Embryonic facial prominence (tissue), 1 donor: ENCODE measurements around the gene PFDN6.
A peak's percentile ranks its signal among the peaks of the same experiment; 100 is the strongest.

ENCODE experiments used
- DNase-seq: peaks from one replicate; pipeline ENCODE4 v3.0.0-alpha.2; 2016; ENCODE audit errors: extremely low spot score

The PFDN6 gene

DNA sequence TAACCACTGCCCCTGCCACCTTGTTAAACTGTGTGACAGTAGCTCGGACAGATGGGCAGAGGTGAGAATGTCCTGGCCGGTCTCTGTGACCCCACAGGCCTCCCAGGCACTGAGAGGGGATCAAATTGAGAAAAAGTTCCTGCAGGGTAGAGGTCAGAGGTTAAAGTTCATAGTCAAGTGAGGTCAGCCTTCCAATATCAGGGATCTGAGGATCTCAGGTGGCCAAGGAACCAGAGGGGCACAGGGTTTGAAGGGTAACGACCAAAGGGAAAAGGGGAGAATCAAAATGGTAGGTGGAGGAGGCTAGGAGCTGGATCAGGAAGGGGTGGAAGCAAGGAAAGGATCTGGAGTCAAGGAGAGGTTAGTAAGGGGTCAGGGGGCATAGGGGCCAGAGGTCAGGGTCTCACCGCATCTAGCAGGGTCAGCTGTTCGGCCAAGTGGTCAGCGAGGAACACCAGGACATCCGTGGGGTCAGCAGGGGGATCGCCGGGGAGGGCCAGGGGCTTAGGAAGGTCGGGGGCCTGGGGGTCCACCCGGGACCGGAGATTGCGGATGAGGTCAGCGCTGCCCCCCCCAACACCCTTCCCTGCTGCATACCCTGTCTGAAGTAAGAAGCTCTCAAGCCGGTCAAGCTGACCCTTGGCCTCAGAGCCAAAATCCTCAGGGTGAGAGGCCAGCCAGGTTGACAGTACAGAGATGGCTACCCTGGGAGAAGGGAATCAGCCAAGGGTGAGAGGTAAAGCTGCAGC, 6.4 kb downstream of the PFDN6 start:
- DNase-seq: peak; percentile 5

DNA sequence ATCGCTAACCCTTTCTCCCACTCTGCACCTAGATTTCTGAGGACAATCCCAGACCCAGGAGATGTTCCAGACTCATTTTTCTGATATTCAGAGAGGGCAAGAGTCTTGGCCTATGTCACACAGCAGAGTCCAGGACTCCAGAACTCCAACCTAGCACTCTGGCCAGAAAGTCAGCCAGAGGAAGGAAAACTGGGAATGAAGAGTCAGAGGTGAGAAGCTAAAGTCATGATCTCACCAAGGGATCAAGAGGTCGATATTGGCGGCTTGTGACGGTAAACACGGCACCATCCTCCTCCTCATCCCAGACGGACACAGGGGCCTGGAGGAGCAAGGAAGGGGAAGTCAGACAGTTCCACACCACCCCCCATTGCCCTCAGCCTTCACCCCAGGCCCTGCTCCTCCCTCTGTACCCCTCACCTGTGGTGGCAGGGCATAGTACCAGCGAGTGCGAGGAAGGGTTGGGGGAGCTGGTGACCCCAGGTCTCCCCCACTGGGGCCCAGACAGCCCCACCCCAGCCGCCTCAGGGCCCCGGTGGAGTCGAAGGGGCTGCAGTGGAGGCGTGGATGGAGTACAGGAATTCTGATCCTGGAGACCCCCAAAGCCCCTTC, 7.5 kb downstream of the PFDN6 start:
- DNase-seq: no peak

DNA sequence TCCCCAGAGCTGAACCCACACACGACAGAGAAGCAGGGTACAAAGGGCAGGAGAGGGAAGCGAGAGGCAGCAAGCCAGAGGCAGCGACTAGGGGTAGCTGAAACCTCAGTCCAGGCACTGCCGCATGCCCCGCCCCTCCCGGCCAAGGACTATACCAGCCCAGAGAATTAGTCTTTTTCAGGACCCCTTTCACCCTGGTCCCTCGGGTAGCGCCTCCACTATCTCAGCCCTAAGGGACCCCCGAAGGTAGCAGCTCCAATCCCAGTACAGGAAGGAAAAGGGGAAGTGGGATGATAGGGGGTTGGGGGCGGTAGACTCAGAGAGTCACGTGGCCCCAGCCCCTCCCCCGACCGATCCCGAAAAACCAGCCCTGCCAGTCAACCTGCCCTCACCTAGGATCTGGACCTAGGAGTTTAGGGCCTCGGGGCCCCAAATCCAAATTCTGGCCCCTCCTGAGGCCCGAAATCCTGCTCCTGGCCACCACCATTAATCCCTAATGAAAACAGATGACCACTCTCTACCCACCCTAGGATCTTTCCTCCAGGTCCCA, 8.1 kb downstream of the PFDN6 start:
- DNase-seq: peak; percentile 27

DNA sequence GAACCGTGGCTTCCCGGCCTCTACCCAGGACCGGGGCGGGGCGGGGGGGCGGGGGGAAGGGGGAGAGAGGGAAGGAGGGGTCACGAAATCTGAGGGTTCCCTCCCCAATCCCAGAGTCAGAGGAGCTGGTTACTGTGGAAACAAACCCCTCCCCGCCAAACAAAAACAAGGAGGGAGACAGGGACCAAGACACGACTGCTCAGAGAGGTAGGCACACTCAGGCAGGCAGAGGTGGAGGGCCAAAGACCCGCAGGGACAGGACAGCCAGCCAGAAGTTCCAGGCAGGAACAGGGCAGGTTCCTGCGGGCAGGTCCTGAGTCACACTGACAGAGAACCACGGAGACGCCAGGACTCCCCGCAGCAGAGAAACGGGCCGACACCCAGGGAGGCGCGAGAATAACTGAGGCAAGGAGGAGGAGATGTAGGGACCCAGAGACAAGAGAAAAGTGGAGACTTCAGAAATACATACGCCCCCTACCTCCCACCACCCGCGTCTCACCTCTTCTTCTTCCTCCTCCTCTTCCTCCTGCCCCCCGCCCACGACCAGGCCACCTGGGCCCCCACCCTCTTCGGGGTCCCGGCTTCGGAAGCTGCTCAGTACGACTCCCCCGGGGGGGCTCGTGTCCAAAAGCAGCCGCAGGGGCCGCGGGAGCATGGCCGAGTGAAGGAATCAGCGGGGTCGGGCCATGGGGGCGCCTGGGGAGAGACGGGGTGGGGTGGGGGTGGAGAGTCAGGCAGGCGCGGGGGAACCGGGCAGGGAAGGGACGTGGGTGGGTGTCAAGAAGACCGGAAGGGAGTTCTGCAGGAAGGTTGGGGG, 8.8 kb downstream of the PFDN6 start:
- DNase-seq: peak; percentile 61

DNA sequence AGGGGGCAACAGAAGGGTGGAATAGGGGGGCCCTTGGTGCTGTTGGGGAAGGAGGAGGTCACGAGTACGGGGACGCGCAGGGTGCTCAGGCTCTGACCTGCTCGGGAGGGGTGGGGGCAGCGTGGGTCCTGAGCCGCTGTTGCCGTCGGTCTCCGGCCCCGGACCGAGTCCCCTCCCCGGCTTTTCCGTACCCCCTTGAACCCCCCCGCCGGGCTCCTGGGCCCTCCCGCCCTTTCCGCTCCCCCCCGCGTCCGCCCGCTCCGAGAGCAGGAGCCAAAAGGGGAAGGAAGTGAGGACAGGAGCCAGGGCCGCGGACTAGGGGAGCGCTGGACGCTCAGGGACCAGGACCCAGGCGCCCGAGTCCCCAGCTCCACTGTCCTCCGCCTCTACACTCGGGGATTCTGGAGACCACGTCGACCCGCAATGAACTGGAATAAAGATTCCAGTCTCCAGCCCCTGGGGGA, 9.4 kb downstream of the PFDN6 start, which contains the start of gene RGL2:
TSS of gene RGL2 (minus strand) at position 170 of the 464 bp plus-strand sequence. CDS start 332 bp downstream, outside the sequence.
- peak; percentile 36 for DNase-seq

DNA sequence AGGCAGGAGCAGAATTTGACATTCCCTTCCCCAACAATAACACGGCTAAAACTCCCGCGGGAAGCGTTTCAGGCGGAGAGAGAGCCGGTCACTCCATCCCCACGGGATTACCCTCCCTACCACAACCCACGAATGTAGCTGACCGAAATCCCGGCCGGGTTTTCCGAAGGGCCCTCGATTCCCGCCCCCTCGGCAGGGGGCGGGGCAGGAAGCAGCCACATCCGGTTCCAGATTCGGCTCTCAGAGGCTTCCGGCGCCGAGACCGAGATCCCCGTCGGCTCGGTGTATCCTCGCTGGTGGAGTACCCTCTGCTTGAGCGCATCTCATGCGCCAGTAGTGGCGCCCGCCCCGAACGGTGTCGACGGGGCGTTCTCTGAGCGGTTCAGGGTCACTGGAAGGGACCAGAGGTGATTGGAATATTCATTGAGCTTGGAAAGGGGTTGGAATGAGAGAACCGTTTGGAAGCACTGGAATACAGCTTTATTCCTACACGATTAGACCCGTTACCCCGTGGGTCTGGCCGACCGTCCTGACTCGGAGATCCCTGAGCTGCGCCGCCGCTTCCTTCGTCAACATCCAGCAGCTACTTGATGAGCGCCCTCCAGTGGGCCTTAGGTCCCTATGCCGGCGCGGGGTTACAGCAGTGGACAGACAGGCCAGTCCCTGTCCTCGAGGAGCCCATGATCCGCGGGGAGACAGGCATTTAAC, 10.0 kb downstream of the PFDN6 start:
- DNase-seq: peak; percentile 85

DNA sequence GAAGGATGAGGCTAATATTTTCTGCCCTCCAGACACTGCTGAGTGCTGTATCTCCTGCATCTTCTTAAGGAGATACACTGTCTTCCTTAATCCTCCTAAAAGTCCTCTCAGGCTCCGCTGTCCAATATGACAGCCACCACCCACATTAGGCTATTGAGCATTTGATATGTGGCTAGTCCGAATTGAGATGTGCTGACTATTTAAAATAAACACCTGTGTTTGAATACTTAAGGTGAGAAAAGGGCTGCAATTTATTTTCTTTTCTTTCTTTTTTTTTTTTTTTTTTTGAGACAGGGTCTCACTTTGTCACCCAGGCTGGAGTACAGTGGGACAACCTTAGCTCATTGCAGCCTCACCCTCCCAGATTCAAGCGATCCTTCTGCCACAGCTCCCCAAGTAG, 12.5 kb downstream of the PFDN6 start:
- DNase-seq: no peak

DNA sequence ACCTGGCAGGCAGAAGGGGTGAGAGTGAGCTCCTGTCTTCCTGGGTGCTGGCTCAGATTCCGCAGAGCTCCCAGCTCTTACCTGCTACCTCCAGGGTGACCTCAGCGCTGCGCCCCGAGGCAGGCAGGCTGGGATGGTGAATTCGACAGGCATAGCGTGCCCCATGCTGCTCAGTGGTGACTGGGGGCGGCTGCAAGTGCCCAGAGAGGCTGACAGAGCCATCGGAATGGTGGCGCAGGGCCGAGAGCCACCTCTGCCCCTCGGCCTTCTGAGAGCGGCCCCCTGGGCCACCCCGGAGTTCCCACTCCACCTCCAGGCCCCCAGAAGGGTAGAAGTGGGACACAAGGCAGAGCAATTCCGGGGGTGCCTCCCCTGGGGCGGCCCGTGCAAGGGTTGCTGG, 14.8 kb downstream of the PFDN6 start:
- DNase-seq: no peak

DNA sequence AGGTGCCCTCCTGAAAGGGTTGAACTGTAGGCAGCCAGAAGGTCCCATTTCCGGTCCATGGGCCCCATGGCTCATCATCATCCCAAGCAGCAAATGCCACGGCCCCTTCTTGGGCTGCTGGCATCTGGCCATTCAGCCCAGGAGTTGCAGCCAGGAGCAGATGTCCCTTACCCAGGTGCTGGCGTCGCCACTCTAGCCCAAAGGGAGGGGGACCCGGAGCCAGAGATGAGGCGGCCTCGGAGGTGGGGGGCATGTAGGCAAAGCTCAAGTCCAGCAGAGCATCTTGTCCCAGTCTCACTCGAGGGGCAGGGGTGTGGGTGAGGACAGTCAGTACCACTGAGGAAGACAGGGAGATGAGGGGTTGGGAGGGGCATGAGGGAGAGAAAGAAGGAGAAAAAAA, 15.7 kb downstream of the PFDN6 start:
- no peak for DNase-seq

DNA sequence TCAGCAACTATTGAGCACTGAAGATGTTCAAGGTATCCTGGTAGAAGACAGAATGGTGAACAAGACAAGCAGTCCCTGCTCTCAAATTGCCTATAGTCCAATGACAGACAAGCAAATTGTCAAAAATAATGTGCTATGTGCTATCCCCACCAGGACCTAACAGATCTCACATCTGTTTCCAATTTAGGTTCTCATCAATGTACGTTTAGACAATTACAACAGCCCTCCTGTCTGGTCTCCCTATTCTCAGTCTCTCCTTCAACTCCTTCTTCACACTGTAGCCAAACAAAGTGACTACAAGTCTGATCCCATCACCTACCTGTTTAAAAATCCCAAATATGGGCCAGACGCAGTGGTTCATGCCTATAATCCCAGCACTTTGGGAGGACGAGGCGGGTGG, 17.0 kb downstream of the PFDN6 start:
- DNase-seq: no peak

DNA sequence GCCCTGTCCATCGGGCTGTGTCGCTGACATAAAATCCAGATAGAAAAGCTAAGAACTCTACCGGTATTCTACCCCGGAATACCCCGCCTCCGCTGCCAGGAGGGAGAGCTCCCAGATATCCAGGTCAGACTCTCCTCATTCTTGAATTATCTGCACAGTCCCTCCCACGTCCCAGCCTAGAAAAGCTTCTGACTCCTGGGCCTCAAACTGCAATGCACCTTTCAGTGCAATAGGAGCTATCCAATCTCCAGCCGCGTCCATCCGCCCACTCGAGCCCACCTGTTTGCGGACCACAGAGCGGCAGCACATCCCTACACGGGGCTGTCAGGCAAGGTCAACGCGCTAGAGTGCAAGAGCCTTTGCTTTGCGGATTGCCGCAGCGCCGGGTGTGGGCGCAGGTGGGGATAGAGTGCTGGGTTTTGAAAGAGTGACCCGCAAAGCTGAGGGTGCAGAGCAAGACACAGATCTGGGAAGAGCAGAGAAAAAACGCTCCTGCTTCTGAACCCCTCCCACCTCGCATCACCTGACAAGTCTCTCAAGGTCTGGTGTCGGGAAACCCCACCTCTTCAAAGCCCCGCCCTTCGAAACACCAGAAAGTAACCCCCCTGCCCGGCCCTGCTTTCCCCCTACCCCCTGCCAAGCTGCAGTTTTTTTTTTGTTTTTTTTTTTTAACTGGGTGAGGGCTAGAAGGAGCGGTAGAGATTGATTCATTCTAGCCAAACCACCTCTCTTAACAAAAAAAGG, 23.1 kb downstream of the PFDN6 start:
- no peak for DNase-seq

DNA sequence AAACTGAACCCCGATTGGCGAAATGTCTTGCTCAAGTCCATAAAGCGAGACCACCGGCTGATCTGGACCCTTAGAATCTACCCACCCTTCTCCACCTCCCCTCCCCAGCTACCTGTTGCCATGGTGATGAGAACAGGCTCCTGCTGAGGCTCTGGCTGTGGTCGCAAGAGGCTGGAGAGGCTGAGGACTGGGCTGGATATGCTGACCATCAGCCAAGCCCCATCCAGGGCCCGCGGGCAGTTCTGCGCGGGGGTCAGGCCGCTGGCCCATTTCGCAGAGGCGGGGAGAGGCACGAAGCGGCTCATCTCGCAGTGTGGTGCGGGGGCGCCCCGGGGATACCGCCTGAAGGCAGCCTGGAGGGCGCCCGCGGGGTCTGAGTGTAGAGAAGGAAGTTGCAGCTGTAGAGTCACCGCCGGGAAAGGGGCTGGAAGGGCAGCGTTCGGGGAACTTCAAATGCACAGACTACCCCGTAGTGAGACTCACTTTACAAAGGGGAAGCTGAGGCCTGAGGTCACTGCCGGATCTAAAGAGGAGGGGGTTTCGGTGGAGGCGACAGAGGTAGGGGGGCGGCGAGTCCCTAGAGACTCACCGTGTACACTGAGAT, 23.8 kb downstream of the PFDN6 start:
- no peak for DNase-seq

DNA sequence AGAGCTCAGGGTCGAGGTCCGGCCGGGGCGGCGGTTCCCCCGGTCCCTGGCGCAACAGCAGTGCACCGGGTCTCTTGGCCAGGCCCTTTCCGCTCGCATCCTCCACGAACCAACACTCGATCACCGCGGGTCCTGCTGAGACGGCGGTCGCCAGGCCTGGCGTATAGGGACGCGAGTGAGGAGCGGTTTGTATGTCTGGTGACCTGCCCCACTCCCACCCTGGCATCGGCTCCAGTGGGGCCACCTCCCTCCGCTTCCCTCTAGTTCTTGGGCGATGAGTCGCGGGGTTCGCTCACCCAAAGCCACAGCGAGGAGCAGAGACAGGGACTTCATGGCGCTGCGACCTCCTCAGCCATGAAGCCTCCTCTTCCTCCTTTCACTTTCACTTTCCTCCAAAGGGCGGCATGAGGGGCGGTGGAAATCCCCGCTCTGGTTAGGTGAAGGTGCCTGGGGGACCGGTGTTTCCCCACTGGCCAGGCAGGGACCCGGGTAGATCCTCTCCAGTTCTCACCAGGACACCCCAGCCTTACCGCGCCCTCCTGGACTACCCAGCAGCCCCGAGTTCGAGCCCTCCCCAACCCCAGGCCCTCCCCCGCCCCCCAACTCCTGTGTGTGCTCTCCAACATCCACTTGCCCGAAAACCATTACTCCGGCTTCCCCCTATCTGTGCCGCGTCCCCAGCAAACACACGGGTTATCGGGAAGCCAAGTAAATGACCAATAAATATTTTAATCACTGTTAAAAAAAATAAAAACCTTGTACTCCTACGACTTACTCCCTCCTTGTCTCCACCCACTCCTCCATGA, 24.5 kb downstream of the PFDN6 start, which contains the start of gene TAPBP:
TSS of gene TAPBP (minus strand) at position 370 of the 806 bp plus-strand sequence. CDS start at position 333, 37 bp downstream.
- DNase-seq: no peak

DNA sequence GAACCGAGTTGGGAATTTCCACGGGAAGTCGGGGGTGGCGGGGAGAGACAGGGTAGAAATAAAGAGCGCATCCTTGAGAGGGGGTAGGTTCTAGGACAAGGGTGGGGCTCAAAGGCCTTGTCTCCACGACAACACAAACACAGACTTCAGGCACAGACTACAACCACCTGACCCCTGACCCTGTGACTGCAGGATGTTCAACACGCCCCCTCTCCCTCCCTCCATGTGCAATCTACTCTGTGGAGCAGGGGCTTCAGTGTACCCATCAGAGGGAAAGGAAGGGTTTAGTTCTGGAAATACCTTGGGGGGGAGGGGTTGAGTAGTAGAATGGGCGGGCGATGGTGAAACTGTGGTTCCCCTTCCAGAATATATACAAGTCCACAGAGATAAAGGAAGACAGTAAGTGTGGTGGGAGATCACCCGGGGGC, 25.1 kb downstream of the PFDN6 start:
- DNase-seq: no peak

DNA sequence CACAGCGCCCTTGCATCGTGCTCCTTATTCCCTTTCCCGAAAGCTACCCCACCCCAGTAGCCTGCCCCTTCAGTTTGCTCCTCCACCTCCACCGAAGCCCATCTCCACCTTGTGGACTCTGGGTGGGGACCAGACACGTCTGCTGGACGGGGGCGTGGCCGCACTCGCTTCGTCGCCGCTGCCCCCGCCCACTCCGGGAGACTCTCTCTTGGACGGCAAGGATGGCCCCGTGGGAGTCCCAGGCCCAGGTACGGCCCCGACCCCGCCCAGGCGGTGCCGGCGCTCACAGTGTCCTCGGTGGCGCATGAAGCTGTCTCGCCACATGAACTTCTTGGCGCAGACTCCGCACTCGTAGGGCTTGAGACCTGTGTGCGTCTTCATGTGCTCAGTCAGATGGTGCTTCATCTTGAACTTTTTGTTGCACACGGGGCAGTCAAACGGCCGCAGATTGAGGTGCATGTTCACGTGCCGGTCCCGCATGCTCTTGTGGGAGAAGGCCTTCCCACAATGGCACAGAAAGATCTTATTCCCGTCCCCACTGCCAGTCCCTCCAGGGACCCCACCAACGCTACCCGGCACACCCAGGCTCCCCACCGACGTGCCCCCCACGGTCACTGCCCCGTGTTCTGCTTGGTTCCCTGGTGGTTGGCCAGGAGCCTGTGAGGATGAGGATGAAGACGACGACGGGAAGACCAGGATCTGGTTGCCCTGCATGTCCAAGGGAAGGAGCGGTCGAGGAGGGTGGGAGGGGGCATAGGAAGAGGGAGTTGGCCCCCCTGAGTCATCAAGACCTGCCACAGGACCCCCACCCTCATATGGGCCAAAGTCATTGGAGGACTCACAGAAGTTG, 25.8 kb downstream of the PFDN6 start:
- no peak for DNase-seq

DNA sequence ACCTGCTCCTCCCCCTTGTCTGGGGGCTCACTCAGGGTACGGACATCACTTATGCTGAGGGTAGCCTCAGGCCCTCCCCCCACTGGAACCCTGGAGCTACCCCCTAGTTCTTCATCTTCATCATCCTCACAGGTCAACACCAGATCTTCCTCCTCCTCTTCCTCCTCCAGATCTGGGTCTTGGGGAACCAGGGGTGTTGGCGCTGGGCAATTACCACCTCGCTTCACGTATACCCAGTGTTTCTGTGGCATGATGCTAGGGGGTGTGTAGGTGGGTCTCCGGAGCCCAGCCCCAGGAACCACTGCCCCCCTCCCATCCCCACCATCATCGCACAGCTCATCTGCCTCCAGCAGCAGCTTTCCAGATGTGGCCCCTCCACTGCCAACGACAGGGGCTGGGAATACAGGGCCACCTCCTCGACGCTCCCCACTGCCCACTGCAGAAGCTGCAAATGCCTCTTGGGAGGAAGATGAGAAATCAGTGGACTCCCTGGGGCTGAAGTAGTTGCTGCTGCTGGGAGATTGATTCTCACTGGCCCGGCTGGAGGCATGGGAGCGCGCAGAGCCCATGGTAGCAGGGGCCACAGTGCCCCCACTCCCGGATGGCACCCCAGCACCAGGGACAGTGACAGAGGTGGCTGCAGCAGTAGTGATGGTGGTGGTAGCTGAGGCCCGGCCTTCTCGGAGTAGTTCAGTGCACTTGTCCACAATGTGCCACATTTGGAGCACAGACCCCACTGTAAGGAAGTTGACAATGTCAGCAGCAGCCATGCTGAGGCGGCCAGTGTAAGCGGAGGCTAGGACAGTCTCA, 26.6 kb downstream of the PFDN6 start:
- DNase-seq: no peak

DNA sequence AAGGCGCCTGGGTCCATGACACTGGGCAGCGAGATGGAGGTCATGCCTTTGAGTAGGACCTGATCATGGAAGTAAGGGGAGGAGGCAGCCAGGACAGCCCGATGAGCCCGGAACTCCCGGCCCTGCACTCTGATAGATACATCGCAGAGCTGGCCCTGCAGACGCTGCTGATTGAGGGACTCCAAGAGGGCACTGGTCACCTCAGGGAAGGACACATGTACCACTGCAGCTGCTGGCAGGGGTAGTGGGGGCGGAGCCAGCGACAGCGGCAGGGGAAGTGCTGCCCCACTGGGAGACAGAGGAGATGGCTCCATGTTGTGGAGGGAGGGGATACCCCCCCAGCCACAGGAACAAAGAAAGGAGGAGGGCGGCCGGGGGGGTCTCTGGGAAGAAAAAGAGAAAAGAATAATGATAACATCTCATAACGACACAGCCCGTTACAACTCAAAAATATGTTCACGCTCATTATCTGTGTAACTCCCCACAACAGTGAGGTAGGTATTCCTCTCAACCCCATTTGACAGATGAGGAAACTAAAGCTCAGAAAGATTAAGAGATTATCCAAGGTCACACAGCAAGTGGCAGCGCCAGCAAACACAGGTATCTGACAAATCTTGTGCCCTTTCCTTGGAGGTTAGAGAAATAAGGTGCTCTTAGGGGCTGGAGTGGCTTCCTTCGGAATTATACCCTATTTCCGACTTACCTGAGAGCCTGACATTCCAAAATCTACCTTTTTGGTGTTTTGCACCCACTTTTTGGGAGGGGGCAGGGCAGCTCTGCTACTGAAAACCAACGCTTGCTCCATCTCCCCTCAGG, 27.4 kb downstream of the PFDN6 start:
- no peak for DNase-seq
